HG03097 (cell line): ENCODE measurements around the gene TNRC6C.
"Not testable (repeated sequence)": the region's sequence is repeated elsewhere in the genome, so short reads cannot be mapped to it uniquely, and the experiment has no call there.

Experiments
- ATAC-seq: cut with Tn5 transposase; IDR thresholded peaks from one replicate; pipeline ENCODE4 v1.9.1; 2021; ENCODE audit not compliant: unreplicated experiment, low FRiP score

The TNRC6C gene

GRCh38 chr17:78075011-78075410, 116.5 kb downstream of the TNRC6C start:
- ATAC-seq, result no peak

- ATAC-seq, result no peak
These were observed 117.0 kb downstream of the TNRC6C start for GRCh38 chr17:78075545-78075944.

GRCh38 chr17:78079253-78079652, 120.8 kb downstream of the TNRC6C start:
- no peak for ATAC-seq

- ATAC-seq, result no peak
These were observed 123.0 kb downstream of the TNRC6C start for GRCh38 chr17:78081551-78081950.

GRCh38 chr17:78082355-78082872, 123.9 kb downstream of the TNRC6C start:
- ATAC-seq, result not testable (repeated sequence)

GRCh38 chr17:78082988-78083387, 124.5 kb downstream of the TNRC6C start:
- ATAC-seq, result no peak

GRCh38 chr17:78086740-78087139, 128.2 kb downstream of the TNRC6C start:
- ATAC-seq, result no peak

GRCh38 chr17:78088529-78088928, 130.0 kb downstream of the TNRC6C start:
- ATAC-seq, result no peak

- ATAC-seq, result no peak
These were observed 131.2 kb downstream of the TNRC6C start for GRCh38 chr17:78089576-78090281.

GRCh38 chr17:78092794-78093324, 134.4 kb downstream of the TNRC6C start:
- no peak for ATAC-seq

- ATAC-seq, result no peak
These were observed 136.5 kb downstream of the TNRC6C start for GRCh38 chr17:78095035-78095434.

GRCh38 chr17:78096093-78096492, 137.6 kb downstream of the TNRC6C start:
- no peak for ATAC-seq

GRCh38 chr17:78101112-78101511, 142.6 kb downstream of the TNRC6C start:
- ATAC-seq, result no peak

- ATAC-seq, result no peak
These were observed 143.0 kb downstream of the TNRC6C start for GRCh38 chr17:78101542-78101941.

- no peak for ATAC-seq
These were observed 144.8 kb downstream of the TNRC6C start for GRCh38 chr17:78103311-78103710.

- no peak for ATAC-seq
These were observed 146.0 kb downstream of the TNRC6C start for GRCh38 chr17:78104540-78104941.

GRCh38 chr17:78105101-78105500, 146.6 kb downstream of the TNRC6C start:
- no peak for ATAC-seq

GRCh38 chr17:78105551-78105950, 147.0 kb downstream of the TNRC6C start:
- no peak for ATAC-seq

GRCh38 chr17:78106211-78106610, 147.7 kb downstream of the TNRC6C start:
- no peak for ATAC-seq

- ATAC-seq, result no peak
These were observed 149.0 kb downstream of the TNRC6C start for GRCh38 chr17:78107457-78107856.

GRCh38 chr17:78107976-78108725, 149.6 kb downstream of the TNRC6C start:
- ATAC-seq, result no peak
